SK-N-SH (cell line): ENCODE measurements around the gene RRBP1. TPM values are rescaled to one million over a fixed set of nuclear protein-coding genes. Genes with fewer than 3 reads are reported as not detected.
A peak's percentile ranks its signal among the peaks of the same experiment; 100 is the strongest.

Experiments used
- CTCF ChIA-PET: fragments of 300-600, 350-600 bp; formaldehyde crosslinking; extraction: SDS; loops from one replicate; lab custom pipeline; 2021; lab: Yijun Ruan, JAX
- POLR2A ChIA-PET: fragments of 350-600 bp; sonication (Branson Sonifier 250); formaldehyde crosslinking; extraction: SDS; loops from one replicate; lab custom pipeline; 2020; ENCODE audit warnings: antibody characterized with exemption, inconsistent platforms; lab: Yijun Ruan, JAX
- DNase-seq: peaks from one replicate; pipeline ENCODE4 v3.0.0; 2012
- H2AFZ ChIP-seq: fragments of 200-600 bp; sonication (generic); 2 replicates; pipeline ENCODE4 v1.8.1; 2016; ENCODE audit warnings: antibody characterized with exemption, mild to moderate bottlenecking, low read depth
- H3F3A ChIP-seq: fragments of 200-600 bp; sonication (generic); replicated peaks from 2 replicates; pipeline ENCODE3; 2016; ENCODE audit warnings: antibody characterized with exemption, mild to moderate bottlenecking; ENCODE audit not compliant: insufficient read depth
- H3K27ac ChIP-seq, 2 experiments: fragments of 200-500 bp in 1 of 2; fragments of 200-600 bp in 1 of 2; sonication (Bioruptor generic) in 1 of 2; sonication (generic), shearing (Covaris generic) in 1 of 2; 2 replicates each; pipeline versions ENCODE4 v1.5.1 to v1.6.1; 2014 to 2016; ENCODE audit warnings: low read depth in 2 of 2, inconsistent platforms in 1 of 2, low read length in 1 of 2, mild to moderate bottlenecking in 1 of 2, mixed read lengths in 1 of 2
- H3K27me3 ChIP-seq: fragments of 200-600 bp; sonication (generic), shearing (Covaris generic); 2 replicates; pipeline ENCODE4 v1.6.1; 2016; ENCODE audit warnings: mixed run types; ENCODE audit not compliant: insufficient read depth
- H3K36me3 ChIP-seq, 2 experiments: fragments of 200-500 bp in 1 of 2; fragments of 200-600 bp in 1 of 2; sonication (Bioruptor generic) in 1 of 2; sonication (generic) in 1 of 2; replicated peaks in 1 of 2; 2 replicates each; pipeline versions ENCODE3 to v1.5.1; 2014 to 2016; ENCODE audit warnings: low read length in 1 of 2, mild to moderate bottlenecking in 1 of 2; ENCODE audit not compliant: insufficient read depth in 2 of 2, control insufficient read depth in 1 of 2
- H3K4me1 ChIP-seq, 2 experiments: fragments of 200-500 bp in 1 of 2; fragments of 200-600 bp in 1 of 2; sonication (Bioruptor generic) in 1 of 2; sonication (generic), shearing (Covaris generic) in 1 of 2; 2 replicates each; pipeline versions ENCODE4 v1.5.1 to v1.6.1; 2014 to 2016; ENCODE audit warnings: low read depth in 1 of 2, low read length in 1 of 2, mixed run types in 1 of 2; ENCODE audit not compliant: insufficient read depth in 2 of 2, control insufficient read depth in 1 of 2
- H3K4me2 ChIP-seq: fragments of 200-600 bp; sonication (generic), shearing (Covaris generic); 2 replicates; pipeline ENCODE4 v1.6.1; 2017; ENCODE audit warnings: mixed run types
- H3K4me3 ChIP-seq, 2 experiments: fragments of 200-500 bp in 1 of 2; fragments of 200-600 bp in 1 of 2; sonication (Bioruptor generic) in 1 of 2; sonication (generic), shearing (Covaris generic) in 1 of 2; 2 replicates each; pipeline versions ENCODE4 v1.5.1 to v1.8.1; 2014 to 2016; ENCODE audit warnings: low read depth in 2 of 2, inconsistent platforms in 1 of 2, low read length in 1 of 2, mild to moderate bottlenecking in 1 of 2, mixed read lengths in 1 of 2, moderate library complexity in 1 of 2
- H3K79me2 ChIP-seq: fragments of 200-600 bp; sonication (generic); 2 replicates; pipeline ENCODE4 v1.8.1; 2017; ENCODE audit warnings: mild to moderate bottlenecking; ENCODE audit not compliant: insufficient read depth
- H3K9ac ChIP-seq: fragments of 200-600 bp; sonication (generic); 2 replicates; pipeline ENCODE4 v1.6.1; 2017; ENCODE audit warnings: mixed run types
- H3K9me2 ChIP-seq: fragments of 200-600 bp; sonication (generic); 2 replicates; pipeline ENCODE4 v1.6.1; 2017; ENCODE audit warnings: mixed run types
- H3K9me3 ChIP-seq: fragments of 200-600 bp; sonication (generic); 2 replicates; pipeline ENCODE4 v1.6.1; 2017; ENCODE audit warnings: mixed run types, mild to moderate bottlenecking, moderate library complexity
- H4K20me1 ChIP-seq: fragments of 200-600 bp; sonication (generic); 2 replicates; pipeline ENCODE4 v1.6.1; 2017; ENCODE audit warnings: mild to moderate bottlenecking, mixed run types; ENCODE audit not compliant: insufficient read depth
- CTCF ChIP-seq: fragments of 200-600 bp; sonication (generic); IDR thresholded peaks from 2 replicates; pipeline ENCODE4 v1.6.1; 2017; ENCODE audit warnings: antibody characterized with exemption, mild to moderate bottlenecking, moderate library complexity
- ELF1 ChIP-seq: IDR thresholded peaks from 2 replicates; pipeline ENCODE4 v1.4.0; 2012
- EP300 ChIP-seq, 2 experiments: IDR thresholded peaks; 2 replicates each; pipeline versions ENCODE4 v1.4.0 to v1.6.1; 2012; ENCODE audit warnings: borderline replicate concordance in 1 of 2, low read depth in 1 of 2, low read length in 1 of 2
- FOSL2 ChIP-seq: IDR thresholded peaks from 2 replicates; pipeline ENCODE4 v1.4.0; 2012; ENCODE audit warnings: low read depth, mild to moderate bottlenecking, moderate library complexity, borderline replicate concordance
- FOXJ3 ChIP-seq: sonication (generic); formaldehyde crosslinking; IDR thresholded peaks from 2 replicates; pipeline ENCODE4 v1.5.1; 2020; ENCODE audit warnings: mild to moderate bottlenecking, missing genetic modification reagents
- FOXM1 ChIP-seq: IDR thresholded peaks from 2 replicates; pipeline ENCODE4 v1.4.0; 2012; ENCODE audit warnings: low read depth, mild to moderate bottlenecking
- GABPA ChIP-seq: IDR thresholded peaks from 2 replicates; pipeline ENCODE4 v1.4.0; 2012; ENCODE audit warnings: low read depth, mild to moderate bottlenecking
- GATA2 ChIP-seq: sonication (generic); formaldehyde crosslinking; IDR thresholded peaks from 2 replicates; pipeline ENCODE4 v1.5.0; 2020; ENCODE audit warnings: mild to moderate bottlenecking, missing genetic modification reagents
- MAX ChIP-seq: IDR thresholded peaks from 2 replicates; pipeline ENCODE4 v1.4.0; 2012; ENCODE audit warnings: low read depth
- MXI1 ChIP-seq: IDR thresholded peaks from 2 replicates; pipeline ENCODE4 v1.6.1; 2012; ENCODE audit warnings: mild to moderate bottlenecking, low read depth, low read length, improper control_type of control experiment
- NRF1 ChIP-seq: IDR thresholded peaks from 2 replicates; pipeline ENCODE4 v1.6.1; 2012; ENCODE audit warnings: low read depth, mild to moderate bottlenecking, low read length
- PBX3 ChIP-seq: IDR thresholded peaks from 2 replicates; pipeline ENCODE4; 2012
- POLR2AphosphoS5 ChIP-seq: IDR thresholded peaks from 2 replicates; pipeline ENCODE4 v1.6.1; 2012; ENCODE audit warnings: low read depth, low read length
- RCOR1 ChIP-seq: fragments of 150-350 bp; IDR thresholded peaks from 2 replicates; pipeline ENCODE4 v1.6.1; 2017; ENCODE audit warnings: antibody characterized with exemption, low read length
- RXRA ChIP-seq: IDR thresholded peaks from 2 replicates; pipeline ENCODE4 v1.4.0; 2012; ENCODE audit warnings: low read depth, mild to moderate bottlenecking, borderline replicate concordance
- SIN3A ChIP-seq: IDR thresholded peaks from 2 replicates; pipeline ENCODE4 v1.6.1; 2012; ENCODE audit warnings: low read depth, mild to moderate bottlenecking, low read length, moderate library complexity, borderline replicate concordance
- SMC3 ChIP-seq: IDR thresholded peaks from 2 replicates; pipeline ENCODE4 v1.6.1; 2012; ENCODE audit warnings: low read depth, low read length, improper control_type of control experiment
- TAF1 ChIP-seq: IDR thresholded peaks from 2 replicates; pipeline ENCODE4 v1.6.1; 2012; ENCODE audit warnings: low read depth, mild to moderate bottlenecking, low read length, moderate library complexity, borderline replicate concordance
- TCF12 ChIP-seq: IDR thresholded peaks from 2 replicates; pipeline ENCODE4 v1.4.0; 2012
- TEAD4 ChIP-seq: IDR thresholded peaks from 2 replicates; pipeline ENCODE4 v1.4.0; 2012; ENCODE audit warnings: mild to moderate bottlenecking, borderline replicate concordance; ENCODE audit not compliant: insufficient read depth
- WGBS: methylation state at CpG from one replicate; pipeline ENCODE4 v1.1.6; 2017; ENCODE audit warnings: low lambda C conversion rate; 5-methylcytosine and 5-hydroxymethylcytosine counted together
- polyA plus RNA-seq, 3 experiments: library from polyadenylated mRNA; depleted of rRNA; stranded (reverse); fragments of >200 nt; gene quantifications; 2 replicates each; pipeline ENCODE4 v1.2.3, GENCODE V29; 2012
- TF ChIP-seq, protein P1 (sequence below): IDR thresholded peaks from 2 replicates; pipeline ENCODE4 v1.4.0; 2012; ENCODE audit warnings: low read depth, borderline replicate concordance
- TF ChIP-seq, protein P2 (sequence below): IDR thresholded peaks from 2 replicates; pipeline ENCODE4 v1.4.0; 2012; ENCODE audit warnings: low read depth, borderline replicate concordance

RRBP1 gene
- polyA plus RNA-seq, 1 of the 3 experiments (the other 2 are of a cell fraction): 50.2 TPM

DNA sequence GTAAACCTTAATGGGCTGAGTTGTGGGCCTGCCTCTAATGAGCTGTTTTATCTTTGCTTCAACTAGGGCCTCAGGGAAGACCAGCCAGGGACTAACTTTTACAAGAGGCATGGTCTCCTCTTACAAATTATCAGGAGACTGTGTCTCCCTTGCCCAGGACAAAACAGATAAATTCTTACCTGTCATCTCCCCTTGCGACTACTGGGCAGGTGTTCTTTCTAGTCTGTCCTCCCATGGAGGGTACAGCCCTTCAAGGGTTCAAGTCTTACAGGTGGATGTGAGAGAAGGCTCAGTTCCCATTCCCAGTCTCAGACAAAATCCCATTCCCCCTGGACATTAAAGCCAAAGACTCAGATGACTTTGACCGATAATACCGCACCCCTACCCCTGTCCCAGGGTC is 13.6 kb downstream of the RRBP1 start:
- Histone ChIP-seq H3K4me1 (peaks cover 6 to 37% of the 10 kb centered on the region in 2 experiments; a peak in 2 of 4 replicates), H3K27me3 (no peaks in the 10 kb centered on the region), H3K4me3 (no peak overlapping the region), H4K20me1 (peaks cover 87% of the 10 kb centered on the region), H3K9me2 (no peaks in the 10 kb centered on the region), H3K79me2 (peaks cover 95% of the 10 kb centered on the region), H3K27ac (no peak overlapping the region), H3K4me2 (no peak overlapping the region), H2AFZ (no peak overlapping the region), H3K9ac (no peak overlapping the region), H3K9me3 (no peaks in the 10 kb centered on the region), H3K36me3 (peaks cover 8 to 16% of the 10 kb centered on the region in 2 experiments), H3F3A (peaks cover 12% of the 10 kb centered on the region)
- WGBS: 97% methylated on average over 3 of the region's 3 CpGs
- POLR2A ChIA-PET: no interaction called here
- TF ChIP-seq MAX (no peak), NRF1 (no peak), CTCF (no peak), ELF1 (no peak), TEAD4 (no peak), GABPA (no peak), GATA2 (CRISPR knock-in tag) (no peak), RXRA (no peak), SIN3A (no peak)
- TF ChIP-seq, protein P1, sequence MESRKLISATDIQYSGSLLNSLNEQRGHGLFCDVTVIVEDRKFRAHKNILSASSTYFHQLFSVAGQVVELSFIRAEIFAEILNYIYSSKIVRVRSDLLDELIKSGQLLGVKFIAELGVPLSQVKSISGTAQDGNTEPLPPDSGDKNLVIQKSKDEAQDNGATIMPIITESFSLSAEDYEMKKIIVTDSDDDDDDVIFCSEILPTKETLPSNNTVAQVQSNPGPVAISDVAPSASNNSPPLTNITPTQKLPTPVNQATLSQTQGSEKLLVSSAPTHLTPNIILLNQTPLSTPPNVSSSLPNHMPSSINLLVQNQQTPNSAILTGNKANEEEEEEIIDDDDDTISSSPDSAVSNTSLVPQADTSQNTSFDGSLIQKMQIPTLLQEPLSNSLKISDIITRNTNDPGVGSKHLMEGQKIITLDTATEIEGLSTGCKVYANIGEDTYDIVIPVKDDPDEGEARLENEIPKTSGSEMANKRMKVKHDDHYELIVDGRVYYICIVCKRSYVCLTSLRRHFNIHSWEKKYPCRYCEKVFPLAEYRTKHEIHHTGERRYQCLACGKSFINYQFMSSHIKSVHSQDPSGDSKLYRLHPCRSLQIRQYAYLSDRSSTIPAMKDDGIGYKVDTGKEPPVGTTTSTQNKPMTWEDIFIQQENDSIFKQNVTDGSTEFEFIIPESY: no peak
- CTCF ChIA-PET: interaction anchor here (1.0 to 1.9 kb wide), 2 partner anchors 14 to 20 kb away, joined by 3 to 5 read pairs; partner anchors contain the start of gene RRBP1
- DNase-seq: no peak

DNA sequence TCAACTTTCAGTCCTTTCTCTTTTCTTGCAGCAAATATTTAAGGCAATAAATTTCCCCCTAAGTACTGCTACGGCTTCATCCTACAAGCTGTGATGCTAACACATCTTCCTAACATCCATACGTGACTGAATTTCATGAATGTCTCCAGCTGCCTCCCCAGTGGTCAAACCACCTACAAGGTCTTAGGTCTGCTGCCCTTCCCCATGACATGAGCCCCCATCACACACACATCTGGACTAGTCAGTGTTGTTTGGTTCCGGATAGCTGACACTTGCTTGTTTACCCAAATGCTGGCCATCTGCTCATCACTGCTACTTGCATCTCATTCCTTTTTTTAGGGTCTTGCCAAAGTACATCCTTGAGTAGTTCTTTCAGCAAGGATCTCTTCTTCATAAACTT is 14.6 kb downstream of the RRBP1 start:
- WGBS: 100% methylated on average over 3 of the region's 3 CpGs
- peak overlapping the region in 1 of 2 experiments; percentile 11; a peak in 1 of 4 replicates for H3K27ac ChIP-seq
- CTCF ChIA-PET: interaction anchor here (1.8 to 1.9 kb wide), 2 partner anchors 9 to 15 kb away, joined by 5 read pairs; partner anchors contain the start of gene RRBP1
- DNase-seq: no peak
- H3K9ac ChIP-seq: no peak overlapping the region
- no peaks in the 10 kb centered on the region for H3K9me3 ChIP-seq
- peaks cover 87% of the 10 kb centered on the region for H4K20me1 ChIP-seq
- peak overlapping the region; percentile 15; the same call in 1 of the 2 replicates for H3K4me2 ChIP-seq
- peaks cover 8 to 12% of the 10 kb centered on the region in 2 experiments for H3K36me3 ChIP-seq
- H3F3A ChIP-seq: peaks cover 12% of the 10 kb centered on the region
- POLR2A ChIA-PET: no interaction called here
- H3K79me2 ChIP-seq: peaks cover 95% of the 10 kb centered on the region
- no peaks in the 10 kb centered on the region for H3K9me2 ChIP-seq
- peaks cover 6 to 44% of the 10 kb centered on the region in 2 experiments; a peak in 2 of 4 replicates for H3K4me1 ChIP-seq
- H3K27me3 ChIP-seq: no peaks in the 10 kb centered on the region
- no peak overlapping the region for H2AFZ ChIP-seq
- H3K4me3 ChIP-seq: no peak overlapping the region
- TF ChIP-seq GATA2 (CRISPR knock-in tag): no peak
- no peak for TF ChIP-seq PBX3
- TF ChIP-seq FOXM1: no peak
- no peak for TF ChIP-seq RCOR1
- no peak for TF ChIP-seq SMC3
- no peak for TF ChIP-seq TCF12
- TF ChIP-seq TAF1: no peak
- no peak for TF ChIP-seq FOXJ3
- TF ChIP-seq MXI1: no peak
- no peak for TF ChIP-seq TEAD4
- TF ChIP-seq, protein P2, sequence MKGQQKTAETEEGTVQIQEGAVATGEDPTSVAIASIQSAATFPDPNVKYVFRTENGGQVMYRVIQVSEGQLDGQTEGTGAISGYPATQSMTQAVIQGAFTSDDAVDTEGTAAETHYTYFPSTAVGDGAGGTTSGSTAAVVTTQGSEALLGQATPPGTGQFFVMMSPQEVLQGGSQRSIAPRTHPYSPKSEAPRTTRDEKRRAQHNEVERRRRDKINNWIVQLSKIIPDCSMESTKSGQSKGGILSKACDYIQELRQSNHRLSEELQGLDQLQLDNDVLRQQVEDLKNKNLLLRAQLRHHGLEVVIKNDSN: no peak
- no peak for TF ChIP-seq FOSL2
- TF ChIP-seq POLR2AphosphoS5: no peak
- TF ChIP-seq MAX: no peak
- TF ChIP-seq ELF1: no peak
- no peak for TF ChIP-seq EP300 (IDR thresholded peaks at IDR 0.05; ENCODE audit: borderline replicate concordance in 1 of 2, low read depth in 1 of 2, low read length in 1 of 2)
- TF ChIP-seq NRF1: no peak
- TF ChIP-seq RXRA: no peak
